H9 (cell line): Measurements from ENCODE around the gene METTL16. TPM values are rescaled to one million over a fixed set of nuclear protein-coding genes. Genes with fewer than 3 reads are reported as not detected.

Experiments used
- DNase-seq: peaks from one replicate; pipeline ENCODE4 v3.0.0-alpha.2; 2017
- H2AFZ ChIP-seq: one replicate; pipeline ENCODE4 v1.6.1; 2013; ENCODE audit warnings: mild to moderate bottlenecking, low read length, control low read depth, moderate library complexity
- H2AK5ac ChIP-seq: 2 replicates; pipeline ENCODE4 v1.6.1; 2013; ENCODE audit warnings: low read length, control low read depth, mixed read lengths; ENCODE audit not compliant: insufficient read length
- H2BK120ac ChIP-seq: one replicate; pipeline ENCODE4 v1.6.1; 2013; ENCODE audit warnings: low read depth, mild to moderate bottlenecking, low read length, control low read depth, inconsistent platforms; ENCODE audit not compliant: poor library complexity, severe bottlenecking
- H2BK12ac ChIP-seq: 2 replicates; pipeline ENCODE4 v1.6.1; 2013; ENCODE audit warnings: low read length, control low read depth, mixed read lengths, low read depth; ENCODE audit not compliant: insufficient read length
- H2BK15ac ChIP-seq: 2 replicates; pipeline ENCODE4 v1.6.1; 2013; ENCODE audit warnings: low read depth, low read length, control low read depth
- H2BK20ac ChIP-seq: one replicate; pipeline ENCODE4 v1.6.1; 2013; ENCODE audit warnings: low read depth, mild to moderate bottlenecking, low read length, control low read depth, inconsistent platforms; ENCODE audit not compliant: poor library complexity, severe bottlenecking
- H2BK5ac ChIP-seq: 2 replicates; pipeline ENCODE4 v1.6.1; 2013; ENCODE audit warnings: low read length, control low read depth, mixed read lengths; ENCODE audit not compliant: insufficient read length
- H3K14ac ChIP-seq: 2 replicates; pipeline ENCODE4 v1.6.1; 2013; ENCODE audit warnings: low read length, control low read depth; ENCODE audit not compliant: insufficient read depth
- H3K18ac ChIP-seq: 2 replicates; pipeline ENCODE4 v1.6.1; 2013; ENCODE audit warnings: low read depth, mild to moderate bottlenecking, mixed read lengths, low read length, control low read depth; ENCODE audit not compliant: insufficient read length
- H3K23ac ChIP-seq: 2 replicates; pipeline ENCODE4 v1.6.1; 2013; ENCODE audit warnings: low read length, control low read depth, mixed read lengths, low read depth; ENCODE audit not compliant: insufficient read length
- H3K23me2 ChIP-seq: 2 replicates; pipeline ENCODE4 v1.6.1; 2013; ENCODE audit warnings: low read depth, mild to moderate bottlenecking, mixed read lengths, low read length, control low read depth; ENCODE audit not compliant: insufficient read length, poor library complexity, severe bottlenecking
- H3K27ac ChIP-seq: 2 replicates; pipeline ENCODE4 v1.5.1; 2013; ENCODE audit warnings: low read length, control low read depth, mixed read lengths, low read depth; ENCODE audit not compliant: insufficient read length
- H3K27me3 ChIP-seq: 2 replicates; pipeline ENCODE4 v1.6.1; 2013; ENCODE audit warnings: low read length, control low read depth, inconsistent platforms; ENCODE audit not compliant: insufficient read depth
- H3K4ac ChIP-seq: 2 replicates; pipeline ENCODE4 v1.6.1; 2013; ENCODE audit warnings: low read depth, mild to moderate bottlenecking, control low read depth, inconsistent platforms, low read length, moderate library complexity
- H3K4me1 ChIP-seq: 2 replicates; pipeline ENCODE4 v1.6.1; 2013; ENCODE audit warnings: low read length, control low read depth, inconsistent platforms; ENCODE audit not compliant: insufficient read depth
- H3K4me2 ChIP-seq: 2 replicates; pipeline ENCODE4 v1.6.1; 2013; ENCODE audit warnings: low read length, control low read depth, mixed read lengths; ENCODE audit not compliant: insufficient read length, insufficient read depth
- H3K56ac ChIP-seq: 2 replicates; pipeline ENCODE4 v1.6.1; 2013; ENCODE audit warnings: low read depth, mild to moderate bottlenecking, mixed read lengths, low read length, control low read depth; ENCODE audit not compliant: insufficient read length
- H3K79me1 ChIP-seq: 2 replicates; pipeline ENCODE4 v1.6.1; 2013; ENCODE audit warnings: low read depth, mild to moderate bottlenecking, moderate library complexity, low read length, control low read depth, inconsistent platforms; ENCODE audit not compliant: insufficient read depth, poor library complexity, severe bottlenecking
- H3K79me2 ChIP-seq: 2 replicates; pipeline ENCODE4 v1.6.1; 2013; ENCODE audit warnings: low read length, control low read depth, inconsistent platforms; ENCODE audit not compliant: insufficient read depth
- H3K9ac ChIP-seq: 2 replicates; pipeline ENCODE4 v1.6.1; 2013; ENCODE audit warnings: low read length, control low read depth, mixed read lengths; ENCODE audit not compliant: insufficient read length; ENCODE audit errors: extremely low read depth
- H3K9me3 ChIP-seq: one replicate; pipeline ENCODE4 v1.6.1; 2013; ENCODE audit warnings: low read depth, low read length, inconsistent platforms; ENCODE audit not compliant: control insufficient read depth
- H3T11ph ChIP-seq: one replicate; pipeline ENCODE4 v1.6.1; 2013; ENCODE audit warnings: mild to moderate bottlenecking, low read length, control low read depth, inconsistent platforms
- H4K20me1 ChIP-seq: one replicate; pipeline ENCODE4 v1.6.1; 2013; ENCODE audit not compliant: control insufficient read depth, insufficient read length, insufficient read depth
- H4K5ac ChIP-seq: 2 replicates; pipeline ENCODE4 v1.6.1; 2013; ENCODE audit warnings: low read depth, mild to moderate bottlenecking, mixed read lengths, low read length, control low read depth; ENCODE audit not compliant: insufficient read length
- H4K8ac ChIP-seq: replicated peaks from 2 replicates; pipeline ENCODE4 v1.6.1; 2013; ENCODE audit warnings: low read length, control low read depth, mixed read lengths, low read depth; ENCODE audit not compliant: insufficient read length
- H4K91ac ChIP-seq: 2 replicates; pipeline ENCODE4 v1.6.1; 2013; ENCODE audit warnings: low read depth, mild to moderate bottlenecking, moderate library complexity, mixed read lengths, low read length, control low read depth; ENCODE audit not compliant: insufficient read length
- H3K27ac Mint-ChIP-seq, 3 experiments: 2 replicates in 2 of 3; 3 replicates in 1 of 3; pipeline ENCODE4 v1.8.0; 2020 to 2021; ENCODE audit warnings: mixed read lengths in 3 of 3, mild to moderate bottlenecking in 1 of 3, moderate library complexity in 1 of 3
- H3K27me3 Mint-ChIP-seq: 2 replicates; pipeline ENCODE4 v1.8.0; 2021; ENCODE audit warnings: low read depth, mild to moderate bottlenecking, moderate library complexity, mixed read lengths
- H3K36me3 Mint-ChIP-seq, 3 experiments: 2 replicates in 2 of 3; 3 replicates in 1 of 3; pipeline ENCODE4 v1.8.0; 2020 to 2021; ENCODE audit warnings: low read depth in 3 of 3, mixed read lengths in 3 of 3; ENCODE audit not compliant: insufficient read depth in 1 of 3
- H3K4me1 Mint-ChIP-seq, 2 experiments: 2 replicates each; pipeline ENCODE4 v1.8.0; 2020; ENCODE audit warnings: mixed read lengths in 2 of 2
- H3K4me3 Mint-ChIP-seq, 2 experiments: 2 replicates in 1 of 2; 3 replicates in 1 of 2; pipeline ENCODE4 v1.8.0; 2020 to 2021; ENCODE audit warnings: mild to moderate bottlenecking in 2 of 2, mixed read lengths in 2 of 2, moderate library complexity in 1 of 2
- H3K9me3 Mint-ChIP-seq, 2 experiments: 2 replicates in 1 of 2; 3 replicates in 1 of 2; pipeline ENCODE4 v1.8.0; 2020; ENCODE audit warnings: mild to moderate bottlenecking in 2 of 2, mixed read lengths in 2 of 2, moderate library complexity in 1 of 2
- WGBS: extraction: QIAGEN DNeasy Blood & Tissue Kit; methylation state at CpG from one replicate; pipeline ENCODE4 v1.1.7; 2013; ENCODE audit warnings: missing lambda C conversion rate, low lambda C conversion rate, mixed read lengths; ENCODE audit not compliant: insufficient read length; ENCODE audit errors: extremely low coverage; 5-methylcytosine and 5-hydroxymethylcytosine counted together
- total RNA-seq: library from RNA; stranded (reverse); gene quantifications from 2 replicates; pipeline ENCODE4 v1.2.1, GENCODE V29; 2021
- TF ChIP-seq, protein P1 (sequence below): fragments of 200-600 bp; sonication (generic); conservative IDR thresholded peaks from 3 replicates; pipeline ENCODE4 v1.8.0; 2021; ENCODE audit warnings: antibody characterized with exemption, mild to moderate bottlenecking

The METTL16 gene
- total RNA-seq, 1 experiment from 2014 or later, result 55.4 TPM

DNA sequence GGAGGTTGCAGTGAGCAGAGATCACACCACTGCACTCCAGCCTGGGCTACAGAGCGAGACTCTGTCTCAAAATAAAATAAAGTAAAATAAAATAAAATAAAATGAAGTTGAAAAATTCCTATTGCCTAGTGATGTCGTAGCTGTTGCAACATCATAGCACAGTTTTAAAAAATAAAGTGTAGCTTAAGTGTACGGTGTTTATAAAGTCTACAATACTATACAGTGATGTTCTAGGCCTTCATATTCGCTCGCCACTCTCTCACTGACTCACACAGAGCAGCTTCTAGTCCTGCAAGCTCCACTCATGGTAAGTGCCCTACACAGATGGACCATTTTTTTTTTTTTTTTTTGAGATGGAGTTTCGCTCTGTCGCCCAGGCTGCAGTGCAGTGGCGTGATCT, 67.3 kb downstream of the METTL16 start:
- Mint-ChIP-seq H3K27ac (no peak overlapping the region), H3K9me3 (peaks cover 9 to 10% of the 10 kb centered on the region in 2 experiments), H3K4me3 (no peak overlapping the region), H3K27me3 (no peaks in the 10 kb centered on the region), H3K4me1 (no peaks in the 10 kb centered on the region), H3K36me3 (peaks cover 26 to 38% (median 31%) of the 10 kb centered on the region in 3 experiments)
- H3K18ac ChIP-seq, result no peak overlapping the region
- H3K79me1 ChIP-seq, result no peaks in the 10 kb centered on the region
- H2AFZ ChIP-seq, result no peak overlapping the region
- no peak overlapping the region for H2BK20ac ChIP-seq
- no peak overlapping the region for H4K91ac ChIP-seq
- no peak overlapping the region for H4K5ac ChIP-seq
- no peak overlapping the region for H2BK12ac ChIP-seq
- no CpG with 5 or more reads among the region's 8 CpGs for WGBS
- H2AK5ac ChIP-seq, result no peak overlapping the region
- H3K27ac ChIP-seq, result no peak overlapping the region
- no peak overlapping the region for H3K14ac ChIP-seq
- H3K23me2 ChIP-seq, result no peaks in the 10 kb centered on the region
- no peaks in the 10 kb centered on the region for H4K20me1 ChIP-seq
- H3K23ac ChIP-seq, result no peak overlapping the region
- no peak overlapping the region for H2BK15ac ChIP-seq
- H3K4me1 ChIP-seq, result no peaks in the 10 kb centered on the region
- no peak overlapping the region for H3K4me2 ChIP-seq
- no peak for DNase-seq
- H3K27me3 ChIP-seq, result no peaks in the 10 kb centered on the region
- no peak overlapping the region for H4K8ac ChIP-seq
- H3K9ac ChIP-seq, result no peak overlapping the region
- H3K79me2 ChIP-seq, result no peaks in the 10 kb centered on the region
- H3T11ph ChIP-seq, result no peak overlapping the region
- no peak overlapping the region for H2BK5ac ChIP-seq
- TF ChIP-seq, protein P1, sequence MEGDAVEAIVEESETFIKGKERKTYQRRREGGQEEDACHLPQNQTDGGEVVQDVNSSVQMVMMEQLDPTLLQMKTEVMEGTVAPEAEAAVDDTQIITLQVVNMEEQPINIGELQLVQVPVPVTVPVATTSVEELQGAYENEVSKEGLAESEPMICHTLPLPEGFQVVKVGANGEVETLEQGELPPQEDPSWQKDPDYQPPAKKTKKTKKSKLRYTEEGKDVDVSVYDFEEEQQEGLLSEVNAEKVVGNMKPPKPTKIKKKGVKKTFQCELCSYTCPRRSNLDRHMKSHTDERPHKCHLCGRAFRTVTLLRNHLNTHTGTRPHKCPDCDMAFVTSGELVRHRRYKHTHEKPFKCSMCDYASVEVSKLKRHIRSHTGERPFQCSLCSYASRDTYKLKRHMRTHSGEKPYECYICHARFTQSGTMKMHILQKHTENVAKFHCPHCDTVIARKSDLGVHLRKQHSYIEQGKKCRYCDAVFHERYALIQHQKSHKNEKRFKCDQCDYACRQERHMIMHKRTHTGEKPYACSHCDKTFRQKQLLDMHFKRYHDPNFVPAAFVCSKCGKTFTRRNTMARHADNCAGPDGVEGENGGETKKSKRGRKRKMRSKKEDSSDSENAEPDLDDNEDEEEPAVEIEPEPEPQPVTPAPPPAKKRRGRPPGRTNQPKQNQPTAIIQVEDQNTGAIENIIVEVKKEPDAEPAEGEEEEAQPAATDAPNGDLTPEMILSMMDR, result no peak
- H3K4ac ChIP-seq, result no peak overlapping the region
- no peak overlapping the region for H2BK120ac ChIP-seq
- H3K56ac ChIP-seq, result no peak overlapping the region
- no peaks in the 10 kb centered on the region for H3K9me3 ChIP-seq
